ENCODE data around the gene DHRS4L2.
"Not testable (repeated sequence)": the region's sequence is repeated elsewhere in the genome, so short reads cannot be mapped to it uniquely, and the experiment has no call there.

GRCh38 chr14:23993042-23993441 is 4.3 kb downstream of the DHRS4L2 start:
- TF ChIP-seq CTCF (IDR thresholded peaks at IDR 0.05 in 8 of 11, conservative IDR thresholded peaks at IDR 0.05 in 3 of 11); POLR2A (IDR thresholded peaks at IDR 0.05); POLR2AphosphoS5 (IDR thresholded peaks at IDR 0.05): not testable (repeated sequence)
